OCI-LY7 (cell line): Measurements from ENCODE around the gene DNMBP. TPM values are rescaled to one million over a fixed set of nuclear protein-coding genes. Genes with fewer than 3 reads are reported as not detected.

Source experiments
- BruUV-seq: library from RNA; stranded (reverse); fragments of 400-500 nt; replicated peaks from 2 replicates; lab custom pipeline; 2021; lab: Mats Ljungman, UMichigan
- CTCF ChIA-PET: fragments of 300-600 bp; sonication (Branson Sonifier 250); formaldehyde crosslinking; loops from one replicate; lab custom pipeline; 2022; ENCODE audit warnings: antibody characterized with exemption; ENCODE audit not compliant: unreplicated experiment; lab: Charles Lee
- POLR2A ChIA-PET: fragments of 300-600 bp; sonication (Branson Sonifier 250); formaldehyde crosslinking; loops from one replicate; lab custom pipeline; 2022; ENCODE audit warnings: antibody characterized with exemption; lab: Charles Lee
- DNase-seq: peaks from one replicate; pipeline ENCODE4 v3.0.0-alpha.2; 2015; ENCODE audit warnings: low spot score
- H2AFZ ChIP-seq: fragments of 200-600 bp; sonication (generic), shearing (Covaris generic); 2 replicates; pipeline ENCODE4 v1.6.1; 2014; ENCODE audit warnings: mild to moderate bottlenecking, antibody characterized with exemption, low read length, moderate library complexity
- H3K27ac ChIP-seq: fragments of 200-600 bp; sonication (generic); 2 replicates; pipeline ENCODE4 v1.5.1; 2014; ENCODE audit warnings: mixed run types, low read depth, mild to moderate bottlenecking, moderate library complexity, low read length, inconsistent platforms; ENCODE audit not compliant: poor library complexity, severe bottlenecking
- H3K36me3 ChIP-seq: fragments of 200-600 bp; sonication (generic); 2 replicates; pipeline ENCODE4 v1.6.1; 2014; ENCODE audit warnings: mild to moderate bottlenecking, antibody characterized with exemption, low read length, moderate library complexity, mixed read lengths; ENCODE audit not compliant: insufficient read depth
- H3K4me1 ChIP-seq: fragments of 200-600 bp; sonication (generic); 2 replicates; pipeline ENCODE4 v1.5.1; 2014; ENCODE audit warnings: mild to moderate bottlenecking, low read length; ENCODE audit not compliant: insufficient read depth, poor library complexity, severe bottlenecking
- H3K4me2 ChIP-seq: fragments of 200-600 bp; sonication (generic); 2 replicates; pipeline ENCODE4 v1.6.1; 2014; ENCODE audit warnings: mild to moderate bottlenecking, low read length
- H3K4me3 ChIP-seq: fragments of 200-600 bp; sonication (generic); 2 replicates; pipeline ENCODE4 v1.5.1; 2014; ENCODE audit warnings: mild to moderate bottlenecking, low read depth, low read length; ENCODE audit not compliant: poor library complexity, severe bottlenecking
- H3K79me2 ChIP-seq: fragments of 200-600 bp; sonication (generic); 2 replicates; pipeline ENCODE4 v1.6.1; 2016; ENCODE audit warnings: low read depth, mild to moderate bottlenecking, low read length, moderate library complexity, mixed read lengths; ENCODE audit not compliant: insufficient read depth
- H3K9me2 ChIP-seq: fragments of 200-600 bp; sonication (generic); 2 replicates; pipeline ENCODE4 v1.6.1; 2016; ENCODE audit warnings: mild to moderate bottlenecking, low read length, mixed read lengths; ENCODE audit not compliant: insufficient read depth
- H3K9me3 ChIP-seq: fragments of 200-600 bp; sonication (generic); 2 replicates; pipeline ENCODE4 v1.6.1; 2014; ENCODE audit warnings: mild to moderate bottlenecking, mixed run types, low read length, mixed read lengths
- H4K20me1 ChIP-seq: fragments of 200-600 bp; sonication (generic); 2 replicates; pipeline ENCODE4 v1.6.1; 2014; ENCODE audit warnings: mild to moderate bottlenecking, antibody characterized with exemption, low read length, moderate library complexity, mixed read lengths; ENCODE audit not compliant: insufficient read depth
- CTCF ChIP-seq: fragments of 200-600 bp; sonication (generic); conservative IDR thresholded peaks from 2 replicates; pipeline ENCODE4 v1.5.1; 2014; ENCODE audit warnings: mild to moderate bottlenecking, antibody characterized with exemption, low read length, moderate library complexity, mixed read lengths
- EZH2phosphoT487 ChIP-seq: fragments of 200-600 bp; sonication (generic); IDR thresholded peaks from 2 replicates; pipeline ENCODE4 v1.6.1; 2018; ENCODE audit warnings: low read depth, borderline replicate concordance, mild to moderate bottlenecking, mixed run types, antibody characterized with exemption, low read length, moderate library complexity, mixed read lengths
- intact Hi-C: fragments of 100-400 bp; cut with micrococcal nuclease; formaldehyde crosslinking; loops from one replicate; pipeline ENCODE4 v1.10.0; 2022; ENCODE audit not compliant: unreplicated experiment
- total RNA-seq, 2 experiments: library from RNA; depleted of rRNA in 1 of 2; stranded (reverse); fragments of >200 nt in 1 of 2; shearing (Covaris generic) in 1 of 2; gene quantifications; 2 replicates each; pipeline ENCODE4 v1.2.3, GENCODE V29; 2014 to 2022

The DNMBP gene
- total RNA-seq, 2 experiments from 2014 or later = 27.0 to 36.2 TPM

- no peak overlapping the region for H2AFZ ChIP-seq
- BruUV-seq = no TSS peak
- no peak for DNase-seq
- CTCF ChIA-PET = no interaction called here
- POLR2A ChIA-PET = interaction anchor here (0.6 kb wide), 1 partner anchor 15 kb away, joined by 3 read pairs; no protein-coding TSS in a partner anchor
- no peak overlapping the region for H3K4me3 ChIP-seq
- H3K79me2 ChIP-seq = no peaks in the 10 kb centered on the region
- TF ChIP-seq CTCF (no peak), EZH2phosphoT487 (no peak)
- H4K20me1 ChIP-seq = no peaks in the 10 kb centered on the region
- H3K4me1 ChIP-seq = no peaks in the 10 kb centered on the region
- no peak overlapping the region for H3K4me2 ChIP-seq
- intact Hi-C loops = no loop called here
- H3K9me2 ChIP-seq = no peaks in the 10 kb centered on the region
- H3K36me3 ChIP-seq = peaks cover 21% of the 10 kb centered on the region
- no peaks in the 10 kb centered on the region for H3K9me3 ChIP-seq
- H3K27ac ChIP-seq = no peak overlapping the region
Measured at GRCh38 chr10:99872367-99873162, 137.2 kb downstream of the DNMBP start.

GRCh38 chr10:99870123-99870730, 139.5 kb downstream of the DNMBP start:
- no peaks in the 10 kb centered on the region for H3K9me3 ChIP-seq
- no peaks in the 10 kb centered on the region for H3K9me2 ChIP-seq
- H3K27ac ChIP-seq = no peak overlapping the region
- ChIA-PET POLR2A (interaction anchor here (0.6 to 0.7 kb wide), 2 partner anchors 24 to 190 kb away, joined by 3 read pairs; no protein-coding TSS in a partner anchor), CTCF (interaction anchor here (0.6 kb wide), 1 partner anchor 9 kb away, joined by 3 read pairs; no protein-coding TSS in a partner anchor)
- no peak overlapping the region for H3K4me2 ChIP-seq
- peaks cover under 1% of the 10 kb centered on the region; the same call in 1 of the 2 replicates for H3K36me3 ChIP-seq
- DNase-seq = no peak
- intact Hi-C loops = no loop called here
- H3K4me3 ChIP-seq = no peak overlapping the region
- no peaks in the 10 kb centered on the region for H4K20me1 ChIP-seq
- H3K79me2 ChIP-seq = no peaks in the 10 kb centered on the region
- no TSS peak for BruUV-seq
- no peaks in the 10 kb centered on the region for H3K4me1 ChIP-seq
- TF ChIP-seq CTCF (no peak), EZH2phosphoT487 (no peak)
- H2AFZ ChIP-seq = no peak overlapping the region
